Adipose tissue (tissue), 3 donors: ENCODE data around the gene PWP2. TPM values are rescaled to one million over a fixed set of nuclear protein-coding genes. Genes with fewer than 3 reads are reported as not detected.
"Not testable (repeated sequence)": the region's sequence is repeated elsewhere in the genome, so short reads cannot be mapped to it uniquely, and the experiment has no call there.

Source experiments
- H3K27ac ChIP-seq: one replicate; pipeline ENCODE4 v1.5.1; 2013; ENCODE audit warnings: low read depth, low read length
- WGBS, 3 donors: extraction: QIAGEN DNeasy Blood & Tissue Kit; methylation state at CpG; one replicate each; pipeline ENCODE4 v1.1.7; 2013; 5-methylcytosine and 5-hydroxymethylcytosine counted together
- polyA plus RNA-seq, 3 donors: library from polyadenylated mRNA; stranded (reverse); fragments of 200-250 nt; gene quantifications; one replicate each; pipeline ENCODE4 v1.2.3, GENCODE V29; 2013
- donor health status: healthy with polysubstance abuse.
- donor health status: Bipolar disorder and iron deficiency.
- donor health status: healthy.

PWP2 gene
- polyA plus RNA-seq, 3 donors = 5.0 to 5.4 (median 5.2) TPM

- not testable (repeated sequence) for H3K27ac ChIP-seq
- WGBS, 3 donors = no CpG with 5 or more reads among the region's 31 CpGs
These were observed 390 bp downstream of the PWP2 start for GRCh38 chr21:44107589-44107988.

GRCh38 chr21:44113702-44114371, 6.6 kb downstream of the PWP2 start:
- no CpG with 5 or more reads among the region's 33 CpGs for WGBS, 3 donors
- not testable (repeated sequence) for H3K27ac ChIP-seq

GRCh38 chr21:44122131-44122530, 14.9 kb downstream of the PWP2 start:
- WGBS, 3 donors = no CpG with 5 or more reads among the region's 10 CpGs
- not testable (repeated sequence) for H3K27ac ChIP-seq

GRCh38 chr21:44127827-44128226, 20.6 kb downstream of the PWP2 start:
- WGBS, 3 donors = no CpG with 5 or more reads among the region's 19 CpGs
- not testable (repeated sequence) for H3K27ac ChIP-seq

GRCh38 chr21:44133715-44134057, 26.5 kb downstream of the PWP2 start:
- not testable (repeated sequence) for H3K27ac ChIP-seq
- no CpG with 5 or more reads among the region's 35 CpGs for WGBS, 3 donors

- not testable (repeated sequence) for H3K27ac ChIP-seq
- WGBS, 3 donors = no CpG with 5 or more reads among the region's 8 CpGs
These were observed 27.5 kb downstream of the PWP2 start for GRCh38 chr21:44134732-44135131.

- not testable (repeated sequence) for H3K27ac ChIP-seq
These were observed 30.8 kb downstream of the PWP2 start for GRCh38 chr21:44138039-44138438.

GRCh38 chr21:44139787-44140551, 32.8 kb downstream of the PWP2 start:
- 49 to 94% (median 77%) methylated on average over 2 to 4 of the region's 30 CpGs for WGBS, 3 donors
- not testable (repeated sequence) for H3K27ac ChIP-seq

More at GRCh38 chr21:44138039-44138438, 30.8 kb downstream of the PWP2 start:
- no CpG with 5 or more reads among the region's 15 CpGs for WGBS, 3 donors

GRCh38 chr21:44140552-44140932, 33.3 kb downstream of the PWP2 start:
- not testable (repeated sequence) for H3K27ac ChIP-seq
- no CpG with 5 or more reads among the region's 18 CpGs for WGBS, 3 donors

GRCh38 chr21:44142470-44142869, 35.3 kb downstream of the PWP2 start:
- not testable (repeated sequence) for H3K27ac ChIP-seq
- 40% methylated on average over 2 of the region's 10 CpGs; no CpG with 5 or more reads in 2 of the 3 donors for WGBS, 3 donors

GRCh38 chr21:44143380-44143779, 36.2 kb downstream of the PWP2 start:
- H3K27ac ChIP-seq = not testable (repeated sequence)
- no CpG with 5 or more reads among the region's 17 CpGs for WGBS, 3 donors

GRCh38 chr21:44143996-44144395, 36.8 kb downstream of the PWP2 start:
- H3K27ac ChIP-seq = not testable (repeated sequence)
- WGBS, 3 donors = 80% methylated on average over 2 of the region's 8 CpGs; no CpG with 5 or more reads in 2 of the 3 donors

- H3K27ac ChIP-seq = not testable (repeated sequence)
- no CpG with 5 or more reads among the region's 22 CpGs for WGBS, 3 donors
These were observed 37.8 kb downstream of the PWP2 start for GRCh38 chr21:44144784-44145602.

- WGBS, 3 donors = 40% methylated on average over 2 of the region's 12 CpGs; no CpG with 5 or more reads in 2 of the 3 donors
- H3K27ac ChIP-seq = not testable (repeated sequence)
These were observed 38.4 kb downstream of the PWP2 start for GRCh38 chr21:44145616-44146015.

GRCh38 chr21:44147108-44147507, 39.9 kb downstream of the PWP2 start:
- no CpG with 5 or more reads among the region's 8 CpGs for WGBS, 3 donors
- H3K27ac ChIP-seq = not testable (repeated sequence)

GRCh38 chr21:44150255-44150654, 43.1 kb downstream of the PWP2 start:
- not testable (repeated sequence) for H3K27ac ChIP-seq
- no CpG with 5 or more reads among the region's 10 CpGs for WGBS, 3 donors

GRCh38 chr21:44153214-44153888, 46.2 kb downstream of the PWP2 start:
- no CpG with 5 or more reads among the region's 21 CpGs for WGBS, 3 donors
- H3K27ac ChIP-seq = not testable (repeated sequence)

GRCh38 chr21:44153889-44154228, 46.7 kb downstream of the PWP2 start:
- 74 to 96% (median 75%) methylated on average over 5 to 7 of the region's 17 CpGs for WGBS, 3 donors
- H3K27ac ChIP-seq = not testable (repeated sequence)

GRCh38 chr21:44154816-44155230, 47.6 kb downstream of the PWP2 start:
- not testable (repeated sequence) for H3K27ac ChIP-seq
- WGBS, 3 donors = no CpG with 5 or more reads among the region's 20 CpGs
